ENCODE results near the gene OGFOD2.

Gene OGFOD2

DNA sequence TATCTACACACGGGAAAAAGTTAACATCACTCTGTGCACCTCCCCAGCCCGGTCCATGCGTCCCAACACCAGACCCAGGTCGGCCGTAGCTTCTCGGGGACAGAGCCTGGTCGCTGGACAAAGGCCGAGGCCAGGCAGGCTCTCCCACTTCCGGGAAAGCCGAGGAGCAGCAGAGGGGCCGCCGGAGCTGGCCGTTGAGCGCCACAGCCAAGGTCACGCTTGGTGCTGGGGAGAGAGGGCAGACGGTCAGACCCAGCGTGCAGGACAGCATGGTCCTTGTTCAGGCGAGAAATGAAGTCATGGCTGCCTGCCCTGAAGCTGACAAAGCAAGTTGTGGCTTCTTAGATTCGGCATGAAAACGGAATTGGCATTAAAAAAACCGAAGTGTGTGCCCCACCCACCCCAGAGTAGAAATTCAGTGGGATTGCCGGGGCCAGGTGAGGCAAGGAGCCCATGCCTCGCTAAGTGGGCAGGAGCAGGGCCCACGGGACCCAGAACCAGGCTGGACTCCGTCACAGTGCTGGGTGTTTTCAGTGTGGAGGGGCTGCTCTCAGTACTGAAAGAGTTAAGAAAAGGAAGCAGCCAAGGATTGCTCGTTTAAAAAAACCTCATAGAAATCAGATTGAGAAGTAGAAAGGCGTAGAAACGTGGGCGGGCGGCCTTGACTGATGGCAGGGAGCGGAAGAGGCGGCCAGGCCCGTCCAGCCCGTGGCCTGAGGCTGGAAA, 9.7 kb downstream of the OGFOD2 start:
- ATAC-seq (ENCODE audit: low read depth): no peak

DNA sequence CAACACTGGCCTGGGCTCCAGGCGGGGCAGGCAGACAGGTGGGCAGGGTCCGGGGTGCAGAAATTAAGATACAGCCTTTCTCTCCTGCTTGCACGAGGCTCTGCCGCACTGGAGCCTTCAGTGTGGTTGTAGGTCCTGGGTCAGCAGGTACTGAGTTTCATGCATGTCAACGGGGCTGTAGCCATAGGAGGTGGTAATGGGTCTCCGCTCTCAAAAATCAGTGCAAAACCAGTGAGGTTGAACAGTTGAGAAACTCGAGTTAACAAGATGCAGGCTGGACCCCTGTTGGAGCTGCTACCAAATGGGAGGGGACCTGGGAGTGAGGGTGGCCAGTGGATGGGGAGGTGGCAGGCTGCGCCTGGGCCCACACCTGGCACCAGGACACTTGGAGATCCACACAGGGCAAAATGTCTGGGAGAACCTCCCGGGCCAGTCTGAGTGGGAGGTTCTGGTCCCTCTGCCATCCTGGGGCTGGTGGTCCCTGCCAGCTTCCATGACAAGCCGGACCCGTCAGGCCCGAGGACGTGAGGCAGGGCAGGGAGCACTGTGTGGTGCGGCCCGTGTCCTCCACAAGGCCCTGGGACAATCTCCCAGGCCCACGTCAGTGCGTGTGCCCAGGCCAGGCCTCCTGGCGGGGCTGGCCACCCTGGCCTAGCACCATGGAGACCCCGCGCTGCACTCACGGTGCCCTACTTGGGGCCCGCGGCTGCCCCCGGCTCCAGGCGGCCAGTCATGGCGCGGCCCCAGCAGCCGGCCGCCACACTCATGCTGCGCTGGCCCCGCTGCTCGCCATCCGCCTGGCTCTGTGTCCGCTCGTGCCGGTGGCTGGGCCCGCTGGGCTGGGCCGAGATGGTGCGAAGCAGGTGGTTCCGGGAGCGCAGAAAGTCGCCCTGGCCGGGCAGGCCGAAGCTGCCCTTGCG, 10.6 kb downstream of the OGFOD2 start:
- no peak for DNase-seq (ENCODE audit: low spot score in 2 of 2)
- Mint-ChIP-seq H3K9me3 (no peaks in the 10 kb centered on the region), H3K36me3 (peaks cover 11% of the 10 kb centered on the region), H3K27ac (peak overlapping the region; percentile 50), H3K4me1 (peaks cover 27% of the 10 kb centered on the region), H3K4me3 (no peak overlapping the region), H3K27me3 (no peaks in the 10 kb centered on the region)
- ATAC-seq (ENCODE audit: low read depth): no peak

More for the DNA sequence above, 9.7 kb downstream of the OGFOD2 start:
- Mint-ChIP-seq H3K4me1 (peaks cover 27% of the 10 kb centered on the region), H3K9me3 (no peaks in the 10 kb centered on the region), H3K27ac (peak overlapping the region; percentile 50), H3K36me3 (peaks cover 11% of the 10 kb centered on the region), H3K27me3 (no peaks in the 10 kb centered on the region), H3K4me3 (no peak overlapping the region)
- DNase-seq (ENCODE audit: low spot score in 2 of 2): no peak

DNA sequence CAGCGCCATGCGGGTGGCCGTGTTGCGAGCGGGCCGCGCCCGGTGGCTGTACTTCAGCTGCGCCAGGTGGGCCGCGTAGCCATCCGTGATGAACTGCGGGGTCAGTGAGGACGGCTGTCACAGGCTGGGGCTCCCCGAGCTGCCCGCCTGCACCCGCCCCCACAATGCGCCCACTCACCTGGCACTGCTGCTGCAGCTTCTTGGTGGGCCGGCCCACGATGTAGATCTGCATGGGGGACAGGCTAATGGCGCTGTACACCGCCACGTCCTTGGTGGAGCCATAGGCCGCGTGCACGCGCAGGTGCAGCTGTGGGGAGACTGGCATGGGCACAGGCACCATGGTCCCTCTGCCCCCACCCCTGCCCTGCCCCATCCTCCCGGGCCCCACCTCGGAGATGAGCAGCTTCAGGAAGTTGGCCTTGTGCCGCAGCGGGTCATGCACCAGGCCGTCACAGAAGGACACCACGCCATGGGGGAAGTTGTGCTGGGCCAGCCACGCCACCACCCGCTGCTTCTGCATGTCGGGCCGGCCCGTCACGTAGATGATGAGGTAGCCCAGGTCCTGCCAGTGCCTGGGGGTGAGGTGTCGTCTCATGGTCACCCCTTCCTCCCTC, 11.3 kb downstream of the OGFOD2 start:
- no peak overlapping the region for H3K27ac Mint-ChIP-seq
- no peak overlapping the region for H3K4me3 Mint-ChIP-seq
- H3K4me1 Mint-ChIP-seq: peaks cover 25% of the 10 kb centered on the region
- no peak for ATAC-seq (ENCODE audit: low read depth)
- no peak for DNase-seq (ENCODE audit: low spot score in 2 of 2)
- no peaks in the 10 kb centered on the region for H3K27me3 Mint-ChIP-seq
- peaks cover 11% of the 10 kb centered on the region for H3K36me3 Mint-ChIP-seq
- H3K9me3 Mint-ChIP-seq: no peaks in the 10 kb centered on the region

DNA sequence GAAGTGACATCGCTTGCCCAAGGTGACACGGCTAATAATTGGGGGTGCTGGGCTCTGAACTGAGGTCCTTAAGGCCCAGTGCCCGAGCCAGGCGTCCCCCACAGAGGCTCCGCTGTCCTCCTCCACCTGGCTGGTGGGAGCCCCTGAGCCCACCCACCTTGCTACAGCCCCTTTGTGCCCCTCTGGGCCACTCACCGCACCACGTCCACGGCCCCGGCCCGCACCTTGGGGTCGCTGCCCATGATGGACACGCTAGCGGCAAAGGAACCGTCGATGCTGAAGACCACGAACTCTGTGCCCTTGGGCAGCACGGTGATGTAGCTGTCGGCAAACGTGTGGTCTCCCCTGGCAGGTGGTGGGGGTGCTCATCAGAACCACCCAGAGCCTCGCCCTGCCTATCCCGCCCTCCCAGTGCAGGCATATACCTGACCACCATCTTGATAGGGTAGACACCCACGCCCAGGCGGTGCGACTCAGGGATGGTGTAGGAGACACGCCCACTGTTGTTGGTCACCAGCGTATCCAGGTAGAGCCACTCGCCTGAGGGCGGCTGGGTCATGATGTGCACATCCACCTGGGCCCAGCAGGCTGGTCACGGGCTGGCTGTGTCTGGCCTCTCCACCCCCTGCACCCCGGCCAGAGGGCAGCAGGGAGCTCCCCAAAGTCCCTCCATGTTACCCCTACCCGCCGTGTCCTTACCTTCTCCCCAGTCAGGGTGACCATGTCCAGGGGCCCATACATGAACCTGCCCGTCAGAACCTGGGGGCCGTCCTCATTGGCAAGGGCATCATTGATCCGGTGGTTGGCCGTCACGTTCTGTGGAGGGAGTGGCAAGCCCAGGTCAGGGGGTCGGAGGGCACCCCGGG, 12.3 kb downstream of the OGFOD2 start:
- H3K9me3 Mint-ChIP-seq: no peaks in the 10 kb centered on the region
- no peaks in the 10 kb centered on the region for H3K27me3 Mint-ChIP-seq
- H3K4me3 Mint-ChIP-seq: no peak overlapping the region
- H3K27ac Mint-ChIP-seq: no peak overlapping the region
- ATAC-seq (ENCODE audit: low read depth) (no peak), DNase-seq (ENCODE audit: low spot score in 2 of 2) (no peak)
- H3K36me3 Mint-ChIP-seq: peaks cover 8% of the 10 kb centered on the region
- H3K4me1 Mint-ChIP-seq: peaks cover 19% of the 10 kb centered on the region

DNA sequence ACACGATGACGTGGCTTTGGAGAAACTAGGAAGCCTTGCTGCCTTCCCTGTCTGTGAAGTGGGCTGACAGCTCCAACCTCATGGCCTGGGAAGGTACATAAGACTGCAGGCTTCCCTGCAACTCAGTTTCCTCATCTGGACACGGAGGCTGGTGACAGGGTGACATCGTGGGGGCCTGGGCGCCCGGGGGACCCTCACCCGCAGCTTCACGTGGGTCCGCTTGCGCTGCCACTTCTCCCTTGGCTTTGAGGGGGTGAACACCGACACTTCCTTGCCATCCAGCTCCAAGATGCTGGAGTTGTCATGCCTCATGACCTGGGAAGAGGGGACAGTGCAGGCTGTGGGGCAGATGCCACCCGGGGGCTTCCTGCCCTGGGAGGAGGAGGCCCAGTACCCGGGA, 13.0 kb downstream of the OGFOD2 start:
- no peak for DNase-seq (ENCODE audit: low spot score in 2 of 2)
- no peak overlapping the region for H3K27ac Mint-ChIP-seq
- ATAC-seq (ENCODE audit: low read depth): no peak
- no peak overlapping the region for H3K4me3 Mint-ChIP-seq
- H3K36me3 Mint-ChIP-seq: peaks cover 8% of the 10 kb centered on the region
- H3K27me3 Mint-ChIP-seq: no peaks in the 10 kb centered on the region
- H3K4me1 Mint-ChIP-seq: peaks cover 18% of the 10 kb centered on the region
- H3K9me3 Mint-ChIP-seq: no peaks in the 10 kb centered on the region

DNA sequence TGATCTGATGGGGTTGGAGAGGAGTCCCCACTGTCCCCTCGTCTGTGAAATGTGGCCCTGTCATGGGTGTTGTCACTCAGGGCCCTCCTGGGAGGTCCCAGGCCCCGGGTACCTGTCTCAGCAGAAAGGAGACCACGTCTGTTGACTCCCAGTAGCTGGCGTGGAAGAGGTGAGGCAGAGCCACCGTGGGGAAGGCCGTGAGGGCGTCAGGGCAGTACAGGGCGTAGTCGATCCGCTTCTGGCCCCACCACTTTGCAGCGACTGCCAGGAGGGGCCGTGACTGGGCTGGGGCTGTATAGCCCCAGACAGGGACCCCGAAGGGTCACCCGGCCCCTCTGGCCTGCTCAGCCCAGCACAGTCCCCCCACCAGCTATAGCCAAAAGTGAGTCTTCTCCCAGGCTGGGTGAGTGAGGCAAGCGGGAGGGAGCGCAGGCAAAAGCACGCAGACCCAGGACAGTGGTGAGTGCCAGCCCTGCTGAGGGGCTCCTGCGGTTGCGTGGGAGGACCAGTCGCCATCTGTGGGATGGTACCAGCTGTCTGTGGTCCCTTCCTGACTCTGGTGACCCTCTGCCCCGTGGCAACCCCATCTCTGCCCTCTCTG, 13.7 kb downstream of the OGFOD2 start:
- H3K27me3 Mint-ChIP-seq: no peaks in the 10 kb centered on the region
- no peak overlapping the region for H3K27ac Mint-ChIP-seq
- no peak for ATAC-seq (ENCODE audit: low read depth)
- peaks cover 7% of the 10 kb centered on the region for H3K36me3 Mint-ChIP-seq
- peaks cover 16% of the 10 kb centered on the region for H3K4me1 Mint-ChIP-seq
- no peak for DNase-seq (ENCODE audit: low spot score in 2 of 2)
- H3K9me3 Mint-ChIP-seq: no peaks in the 10 kb centered on the region
- H3K4me3 Mint-ChIP-seq: no peak overlapping the region

DNA sequence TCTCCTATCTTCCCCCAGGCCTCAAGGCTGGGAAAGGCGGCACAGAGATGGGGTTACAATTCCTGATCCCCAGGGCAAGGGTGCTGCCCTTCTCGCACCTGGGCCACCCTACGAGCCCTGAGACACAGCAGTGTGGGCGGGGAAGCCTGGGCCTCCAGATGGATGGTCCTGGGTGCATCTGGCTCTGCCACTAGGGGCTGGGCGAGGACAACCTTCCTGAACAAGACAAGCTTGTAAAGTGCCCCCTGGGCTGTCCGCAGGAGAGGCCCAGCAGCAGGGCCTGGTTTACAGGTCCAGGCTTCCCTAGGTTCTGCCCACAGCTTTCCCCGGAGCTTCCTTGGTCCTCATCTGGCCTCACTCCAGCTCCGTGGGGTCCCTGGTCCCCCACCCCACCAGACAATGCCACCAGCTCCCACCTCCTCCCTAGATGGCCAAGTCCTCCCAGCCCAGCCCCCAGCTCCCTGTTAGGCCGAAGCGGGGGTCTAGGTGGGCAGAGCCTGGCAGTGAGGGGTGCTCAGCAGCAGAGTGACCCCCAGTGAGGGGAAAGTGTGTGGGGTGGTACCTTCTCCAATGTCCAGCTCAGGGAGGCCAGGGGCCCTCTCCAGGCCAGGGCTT, 14.3 kb downstream of the OGFOD2 start:
- ATAC-seq (ENCODE audit: low read depth) (no peak), DNase-seq (ENCODE audit: low spot score in 2 of 2) (no peak)
- Mint-ChIP-seq H3K4me3 (no peak overlapping the region), H3K27ac (no peak overlapping the region), H3K4me1 (peaks cover 13% of the 10 kb centered on the region), H3K36me3 (peaks cover 7% of the 10 kb centered on the region), H3K9me3 (no peaks in the 10 kb centered on the region), H3K27me3 (no peaks in the 10 kb centered on the region)

DNA sequence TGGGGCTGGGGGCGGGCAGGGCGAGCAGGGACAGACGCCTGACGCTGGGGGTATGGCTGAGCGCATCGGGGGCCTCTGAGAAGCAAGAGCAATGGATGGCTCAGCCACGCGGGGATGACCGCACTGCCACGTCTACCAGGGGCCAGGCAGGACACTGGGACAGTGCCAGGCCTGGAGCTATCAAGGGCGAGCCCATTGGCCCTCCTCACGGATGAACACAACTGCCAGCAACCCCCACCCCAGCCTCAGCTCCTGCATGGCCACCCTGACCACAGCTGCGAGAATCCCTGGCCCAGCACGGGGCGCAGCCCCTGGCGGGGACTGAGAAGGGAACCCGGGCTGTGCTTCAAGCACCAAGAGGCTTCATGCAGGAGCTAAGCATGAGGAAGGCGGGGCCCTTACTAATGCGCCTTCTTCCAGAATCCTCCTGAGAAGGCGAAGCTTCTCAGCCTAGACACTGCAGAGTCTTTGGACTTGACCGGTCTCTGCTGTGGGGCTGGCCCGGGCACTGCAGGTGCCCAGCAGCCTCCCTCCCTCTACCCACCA, 14.9 kb downstream of the OGFOD2 start:
- Mint-ChIP-seq H3K27me3 (no peaks in the 10 kb centered on the region), H3K4me1 (peaks cover 9% of the 10 kb centered on the region), H3K27ac (no peak overlapping the region), H3K9me3 (no peaks in the 10 kb centered on the region), H3K36me3 (peaks cover 6% of the 10 kb centered on the region), H3K4me3 (no peak overlapping the region)
- ATAC-seq (ENCODE audit: low read depth) (no peak), DNase-seq (ENCODE audit: low spot score in 2 of 2) (no peak)

DNA sequence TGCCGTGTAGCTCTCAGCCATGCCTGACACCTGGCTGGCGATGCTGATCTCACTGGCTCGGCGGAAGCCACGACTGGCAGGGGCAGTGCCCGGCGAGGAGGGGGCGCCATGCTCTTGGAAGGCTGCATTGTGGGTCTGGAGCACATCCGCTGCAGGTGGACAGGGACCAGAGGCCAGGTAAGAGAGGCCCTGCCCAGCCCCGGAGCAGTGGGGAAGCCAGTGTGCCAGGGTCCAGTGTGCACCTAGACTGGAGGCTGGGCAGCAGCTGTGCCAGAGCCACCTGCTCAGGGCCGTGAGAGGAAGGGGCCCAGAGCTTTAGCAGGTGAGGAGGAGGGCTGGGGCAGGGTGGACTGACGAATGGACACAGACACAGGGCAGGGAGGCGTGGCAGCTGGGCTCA, 15.5 kb downstream of the OGFOD2 start:
- no peaks in the 10 kb centered on the region for H3K9me3 Mint-ChIP-seq
- no peaks in the 10 kb centered on the region for H3K27me3 Mint-ChIP-seq
- H3K27ac Mint-ChIP-seq: no peak overlapping the region
- no peak for DNase-seq (ENCODE audit: low spot score in 2 of 2)
- H3K4me3 Mint-ChIP-seq: no peak overlapping the region
- ATAC-seq (ENCODE audit: low read depth): no peak
- peaks cover 5% of the 10 kb centered on the region for H3K36me3 Mint-ChIP-seq
- H3K4me1 Mint-ChIP-seq: peaks cover 7% of the 10 kb centered on the region

DNA sequence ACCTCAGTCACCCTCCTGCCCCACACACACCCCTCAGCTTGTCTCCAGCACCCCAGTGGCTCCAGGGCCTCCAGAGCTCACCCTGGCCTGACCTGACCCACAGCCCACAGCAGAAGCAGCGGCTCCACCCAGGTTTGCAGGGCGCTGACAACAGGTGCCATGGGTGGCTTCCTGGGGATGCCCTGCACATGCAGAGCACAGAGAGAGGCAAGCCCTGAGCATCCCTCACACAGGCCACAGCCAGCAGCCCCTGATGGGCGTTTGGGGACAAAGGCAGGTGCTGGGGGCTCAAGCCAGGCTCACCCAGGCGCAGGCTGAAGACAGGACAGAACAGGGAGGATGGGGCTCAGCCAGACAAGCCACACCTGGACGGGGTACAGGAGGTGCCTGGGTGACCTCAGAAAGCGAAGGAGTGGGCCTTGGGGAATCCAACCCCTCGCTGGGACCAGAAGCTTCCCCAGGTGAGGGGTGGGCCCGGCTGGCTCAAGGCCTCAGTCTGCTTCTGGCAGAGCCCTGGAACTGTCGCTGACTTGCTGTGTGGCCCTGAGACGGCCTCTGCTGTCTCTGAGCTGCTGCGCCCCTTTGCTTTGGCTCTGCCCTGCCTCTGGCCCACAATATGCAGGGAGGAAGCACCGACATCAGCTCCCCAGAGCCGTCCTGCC, 16.0 kb downstream of the OGFOD2 start:
- DNase-seq (ENCODE audit: low spot score in 2 of 2): no peak
- no peaks in the 10 kb centered on the region for H3K9me3 Mint-ChIP-seq
- H3K4me1 Mint-ChIP-seq: peaks cover 7% of the 10 kb centered on the region
- H3K36me3 Mint-ChIP-seq: peaks cover 5% of the 10 kb centered on the region
- H3K27me3 Mint-ChIP-seq: no peaks in the 10 kb centered on the region
- no peak for ATAC-seq (ENCODE audit: low read depth)
- H3K4me3 Mint-ChIP-seq: no peak overlapping the region
- H3K27ac Mint-ChIP-seq: no peak overlapping the region

DNA sequence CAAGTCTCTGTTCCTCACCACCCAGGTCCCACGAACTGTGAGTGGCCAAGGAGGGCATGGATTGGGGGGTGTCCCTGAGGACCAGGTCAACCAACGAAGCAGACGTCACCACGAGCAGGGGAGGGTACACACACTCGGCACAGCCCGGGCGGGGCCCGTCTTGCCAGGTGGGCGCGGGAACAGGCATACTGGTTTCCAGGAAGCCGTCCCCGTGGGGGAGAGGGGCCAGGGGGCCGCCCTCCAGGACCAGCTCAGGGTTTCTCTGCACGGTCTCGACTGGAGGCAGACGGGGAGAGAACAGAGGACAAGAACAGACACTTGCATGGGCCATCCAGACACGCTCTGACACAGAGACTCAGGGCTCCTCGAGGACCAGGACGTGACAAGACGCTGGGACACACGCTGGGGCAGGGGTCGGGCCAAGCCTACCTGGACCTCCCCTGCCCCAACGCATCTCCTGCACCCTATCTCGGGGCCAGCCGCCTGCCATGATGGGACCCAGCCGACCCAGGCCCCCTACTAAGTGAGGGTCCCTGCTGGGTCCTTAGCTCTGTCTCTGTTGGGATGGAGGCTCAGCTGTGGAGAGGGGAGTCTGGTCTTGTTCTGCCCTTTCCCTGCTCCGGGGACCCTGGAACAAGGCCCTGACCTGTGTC, 16.7 kb downstream of the OGFOD2 start:
- Mint-ChIP-seq H3K27ac (no peak overlapping the region), H3K4me3 (no peak overlapping the region), H3K36me3 (peaks cover 3% of the 10 kb centered on the region), H3K27me3 (no peaks in the 10 kb centered on the region), H3K4me1 (peaks cover 7% of the 10 kb centered on the region), H3K9me3 (no peaks in the 10 kb centered on the region)
- no peak for DNase-seq (ENCODE audit: low spot score in 2 of 2)
- no peak for ATAC-seq (ENCODE audit: low read depth)

DNA sequence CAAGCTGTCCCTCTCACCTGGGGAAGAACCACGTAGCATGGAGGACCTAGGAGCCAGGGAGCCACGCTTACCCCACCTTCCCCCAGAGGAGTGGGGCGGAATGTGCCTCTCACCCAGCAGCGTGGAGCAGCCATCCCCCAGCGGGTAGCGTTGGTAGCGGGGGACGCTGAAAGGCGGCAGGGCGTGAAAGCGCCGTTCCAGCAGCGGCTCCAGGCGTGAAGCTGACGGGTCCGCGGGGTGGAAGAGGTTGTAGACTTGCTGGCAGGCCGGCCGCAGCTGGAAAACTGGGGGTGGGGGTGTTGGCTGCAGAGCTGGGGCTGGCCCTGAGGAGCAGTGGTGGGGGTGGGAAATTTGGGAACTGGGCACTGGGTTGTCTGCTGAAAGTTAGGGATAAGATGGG, 17.3 kb downstream of the OGFOD2 start:
- H3K27ac Mint-ChIP-seq: no peak overlapping the region
- peaks cover 4% of the 10 kb centered on the region for H3K36me3 Mint-ChIP-seq
- no peaks in the 10 kb centered on the region for H3K27me3 Mint-ChIP-seq
- DNase-seq (ENCODE audit: low spot score in 2 of 2) (no peak), ATAC-seq (ENCODE audit: low read depth) (no peak)
- peaks cover 7% of the 10 kb centered on the region for H3K4me1 Mint-ChIP-seq
- no peak overlapping the region for H3K4me3 Mint-ChIP-seq
- no peaks in the 10 kb centered on the region for H3K9me3 Mint-ChIP-seq

All from memory B cell (primary cell).